Suprapubic skin (tissue), 3 donors: Measurements from ENCODE around the gene AGAP3.

Experiments used
- CTCF ChIP-seq, 2 donors: fragments of 200-600 bp in 1 of 2; fragments of 450-650 bp in 1 of 2; sonication (generic) in 1 of 2; IDR thresholded peaks; one replicate each; pipeline ENCODE4 v1.5.1; 2016 to 2019; ENCODE audit warnings: antibody characterized with exemption in 2 of 2, mild to moderate bottlenecking in 1 of 2, moderate library complexity in 1 of 2
- EP300 ChIP-seq: sonication (generic); formaldehyde crosslinking; IDR thresholded peaks from one replicate; pipeline ENCODE4 v1.6.1; 2017; ENCODE audit warnings: antibody characterized with exemption
- POLR2A ChIP-seq, 2 donors: fragments of 450-650 bp; IDR thresholded peaks; one replicate each; pipeline ENCODE4 v1.6.1; 2017; ENCODE audit warnings: antibody characterized with exemption in 2 of 2, mild to moderate bottlenecking in 2 of 2, moderate library complexity in 2 of 2

- TF ChIP-seq POLR2A (IDR thresholded peaks at IDR 0.05) (no peak), EP300 (no peak), CTCF (IDR thresholded peaks at IDR 0.05) (no peak)
These were observed 49.9 kb downstream of the AGAP3 start for GRCh38 chr7:151135866-151136843.
